Lung (tissue), 12 donors: ENCODE results near the gene DHRS12. TPM values are rescaled to one million over a fixed set of nuclear protein-coding genes. Genes with fewer than 3 reads are reported as not detected.

Experiments
- ATAC-seq: fragments of 200-7000 bp; cut with Tn5 transposase; one replicate; pipeline ENCODE4 v1.9.1; 2020; ENCODE audit warnings: moderate number of reproducible peaks; ENCODE audit not compliant: insufficient read depth, low FRiP score
- DNase-seq, 3 donors: peaks; one replicate each; pipeline ENCODE4 v3.0.0-alpha.2; 2013 to 2017
- H3K27ac ChIP-seq, 2 donors: one replicate each; pipeline ENCODE4 v1.5.1; 2013; ENCODE audit warnings: mild to moderate bottlenecking in 2 of 2, moderate library complexity in 2 of 2, control low read depth in 1 of 2, inconsistent platforms in 1 of 2, low read depth in 1 of 2, low read length in 1 of 2
- H3K27me3 ChIP-seq, 3 donors: one replicate each; pipeline ENCODE4 v1.5.1; 2013; ENCODE audit warnings: low read length in 2 of 3; ENCODE audit not compliant: control insufficient read depth in 3 of 3, insufficient read depth in 3 of 3
- H3K36me3 ChIP-seq, 4 donors: one replicate each; pipeline ENCODE4 v1.5.1; 2013; ENCODE audit warnings: low read length in 4 of 4, mild to moderate bottlenecking in 1 of 4, moderate library complexity in 1 of 4; ENCODE audit not compliant: control insufficient read depth in 4 of 4, insufficient read depth in 4 of 4
- H3K4me1 ChIP-seq, 5 donors: one replicate each; pipeline ENCODE4 v1.5.1; 2013; ENCODE audit warnings: low read length in 5 of 5, mild to moderate bottlenecking in 2 of 5, moderate library complexity in 1 of 5; ENCODE audit not compliant: control insufficient read depth in 5 of 5, insufficient read depth in 5 of 5
- H3K4me3 ChIP-seq: one replicate; pipeline ENCODE4 v1.5.1; 2013; ENCODE audit warnings: mild to moderate bottlenecking, control low read depth, moderate library complexity
- H3K9ac ChIP-seq, 2 donors: one replicate each; pipeline ENCODE4 v1.5.1; 2013; ENCODE audit warnings: low read length in 2 of 2, control low read depth in 1 of 2; ENCODE audit not compliant: insufficient read depth in 1 of 2
- H3K9me3 ChIP-seq, 4 donors: one replicate each; pipeline ENCODE4 v1.5.1; 2013; ENCODE audit warnings: low read length in 3 of 4, mild to moderate bottlenecking in 1 of 4, moderate library complexity in 1 of 4; ENCODE audit not compliant: control insufficient read depth in 4 of 4, insufficient read depth in 3 of 4
- CTCF ChIP-seq: IDR thresholded peaks from 2 replicates; pipeline ENCODE4 v1.5.1; 2012; ENCODE audit warnings: mild to moderate bottlenecking; ENCODE audit errors: control extremely low read depth, extremely low read depth
- WGBS, 2 donors: extraction: QIAGEN DNeasy Blood & Tissue Kit; methylation state at CpG; one replicate each; pipeline ENCODE4 v1.1.7; 2013; 5-methylcytosine and 5-hydroxymethylcytosine counted together
- polyA plus RNA-seq, 2 donors: library from polyadenylated mRNA; stranded (reverse); fragments of 200-250 nt; gene quantifications; one replicate each; pipeline ENCODE4 v1.2.1, GENCODE V29; 2013
- total RNA-seq, 2 donors: library from RNA; depleted of rRNA in 1 of 2; stranded (reverse); fragments of >200 nt in 1 of 2; gene quantifications; one replicate each; pipeline ENCODE4 v1.2.1, GENCODE V29; 2014 to 2021
- donor health status: control.
- donor health status: control.
- donor health status: Bipolar disorder and iron deficiency.
- donor health status: healthy.
- donor health status: DM: yes; HTN: yes; CAD: no.

Gene DHRS12
- total and polyA plus RNA-seq, 4 donors: 8.5 to 17.9 (median 12.0) TPM

- H3K4me1 ChIP-seq: no peaks in the 10 kb centered on the region
- no peak overlapping the region for H3K9ac ChIP-seq
- ATAC-seq (no peak), DNase-seq (no peak)
- no peak for TF ChIP-seq CTCF
- peaks cover 0 to 2% (median 0%) of the 10 kb centered on the region in 4 donors for H3K36me3 ChIP-seq
- H3K9me3 ChIP-seq: no peaks in the 10 kb centered on the region
- no peak overlapping the region for H3K4me3 ChIP-seq
- H3K27ac ChIP-seq: no peak overlapping the region
- no peaks in the 10 kb centered on the region for H3K27me3 ChIP-seq
- WGBS, 2 donors: 72 to 80% methylated on average over 3 of the region's 3 CpGs
These were observed 23.9 kb downstream of the DHRS12 start for GRCh38 chr13:51780099-51780498.

GRCh38 chr13:51778392-51778791 is 25.6 kb downstream of the DHRS12 start:
- no peak overlapping the region for H3K4me3 ChIP-seq

GRCh38 chr13:51777921-51778320 is 26.0 kb downstream of the DHRS12 start:
- ATAC-seq: no peak
- H3K9me3 ChIP-seq: no peaks in the 10 kb centered on the region
- H3K4me3 ChIP-seq: no peak overlapping the region
- 66 to 82% methylated on average over 9 of the region's 9 CpGs for WGBS, 2 donors
- no peak overlapping the region for H3K9ac ChIP-seq
- no peaks in the 10 kb centered on the region for H3K27me3 ChIP-seq
- no peak for TF ChIP-seq CTCF
- H3K4me1 ChIP-seq: no peaks in the 10 kb centered on the region
- no peak for DNase-seq
- H3K36me3 ChIP-seq: peaks cover 0 to 6% (median 0%) of the 10 kb centered on the region in 4 donors
- no peak overlapping the region for H3K27ac ChIP-seq

More at GRCh38 chr13:51778392-51778791, 25.6 kb downstream of the DHRS12 start:
- no peaks in the 10 kb centered on the region for H3K9me3 ChIP-seq
- no peak overlapping the region for H3K27ac ChIP-seq
- 42 to 60% methylated on average over 11 of the region's 11 CpGs for WGBS, 2 donors
- H3K27me3 ChIP-seq: no peaks in the 10 kb centered on the region
- ATAC-seq (no peak), DNase-seq (no peak)
- H3K9ac ChIP-seq: no peak overlapping the region
- no peaks in the 10 kb centered on the region for H3K4me1 ChIP-seq
- no peak for TF ChIP-seq CTCF
- H3K36me3 ChIP-seq: peaks cover 0 to 5% (median 0%) of the 10 kb centered on the region in 4 donors

GRCh38 chr13:51776179-51776578 is 27.8 kb downstream of the DHRS12 start:
- H3K9ac ChIP-seq: no peak overlapping the region
- H3K27ac ChIP-seq: no peak overlapping the region
- DNase-seq: no peak
- H3K36me3 ChIP-seq: peaks cover 0 to 6% (median 0%) of the 10 kb centered on the region in 4 donors
- H3K27me3 ChIP-seq: no peaks in the 10 kb centered on the region
- WGBS, 2 donors: 89 to 91% methylated on average over 7 of the region's 7 CpGs
- ATAC-seq: no peak
- H3K9me3 ChIP-seq: no peaks in the 10 kb centered on the region
- H3K4me1 ChIP-seq: no peaks in the 10 kb centered on the region
- no peak for TF ChIP-seq CTCF
- H3K4me3 ChIP-seq: no peak overlapping the region
